Smooth muscle cell (in vitro differentiated cells): ENCODE data around the gene UBTD1. TPM values are rescaled to one million over a fixed set of nuclear protein-coding genes. Genes with fewer than 3 reads are reported as not detected.

Source experiments
- DNase-seq: peaks from one replicate; lab custom pipeline; 2025; ENCODE audit not compliant: unreplicated experiment; lab: John Stamatoyannopoulos, UW
- H2AFZ ChIP-seq: fragments of 200-600 bp; sonication (generic); 2 replicates; pipeline ENCODE4 v1.6.0; 2016; ENCODE audit warnings: antibody characterized with exemption, low read depth, mild to moderate bottlenecking
- H3F3A ChIP-seq: fragments of 200-600 bp; sonication (generic); 2 replicates; pipeline ENCODE4 v1.6.0; 2017; ENCODE audit warnings: antibody characterized with exemption, low read depth
- H3K27ac ChIP-seq: fragments of 200-600 bp; sonication (generic); 2 replicates; pipeline ENCODE4 v1.5.1; 2016; ENCODE audit warnings: low read depth, mild to moderate bottlenecking
- H3K27me3 ChIP-seq: fragments of 200-600 bp; sonication (generic); 2 replicates; pipeline ENCODE4 v1.6.1; 2016; ENCODE audit warnings: low read depth, mild to moderate bottlenecking
- H3K36me3 ChIP-seq: fragments of 200-600 bp; sonication (generic); 2 replicates; pipeline ENCODE4 v1.5.1; 2016; ENCODE audit warnings: low read depth
- H3K4me1 ChIP-seq: fragments of 200-600 bp; sonication (generic); 2 replicates; pipeline ENCODE4 v1.5.1; 2016; ENCODE audit warnings: low read depth
- H3K4me2 ChIP-seq: fragments of 200-600 bp; sonication (generic); 2 replicates; pipeline ENCODE4 v1.6.0; 2016; ENCODE audit warnings: mild to moderate bottlenecking
- H3K4me3 ChIP-seq: fragments of 200-600 bp; sonication (generic); 2 replicates; pipeline ENCODE4 v1.5.1; 2016; ENCODE audit warnings: mild to moderate bottlenecking
- H3K79me2 ChIP-seq: fragments of 200-600 bp; sonication (generic); 2 replicates; pipeline ENCODE4 v1.6.0; 2016; ENCODE audit warnings: low read depth, mild to moderate bottlenecking
- H3K9ac ChIP-seq: fragments of 200-600 bp; sonication (generic); 2 replicates; pipeline ENCODE4 v1.6.0; 2016; ENCODE audit warnings: low read depth
- H3K9me3 ChIP-seq: fragments of 200-600 bp; sonication (generic); replicated peaks from 2 replicates; pipeline ENCODE4 v1.5.1; 2016; ENCODE audit warnings: low read depth
- H4K20me1 ChIP-seq: fragments of 200-600 bp; sonication (generic); 2 replicates; pipeline ENCODE4 v1.6.0; 2016; ENCODE audit warnings: low read depth
- WGBS: methylation state at CpG from one replicate; pipeline ENCODE4 v1.1.7; 2016; ENCODE audit warnings: low lambda C conversion rate; 5-methylcytosine and 5-hydroxymethylcytosine counted together
- polyA plus RNA-seq: library from polyadenylated mRNA; unstranded; fragments of >200 nt; fragmentation: Nextera tagmentation; extraction: Ambion mirVana; gene quantifications from 2 replicates; pipeline ENCODE4 v1.2.1, GENCODE V29; 2016
- total RNA-seq: library from RNA; depleted of rRNA; stranded (reverse); fragments of >200 nt; gene quantifications from 2 replicates; pipeline ENCODE4 v1.2.3, GENCODE V29; 2014
- TF ChIP-seq, protein P1 (sequence below): fragments of 200-600 bp; sonication (generic); IDR thresholded peaks from 2 replicates; pipeline ENCODE4 v1.5.1; 2017; ENCODE audit warnings: borderline replicate concordance, mild to moderate bottlenecking, antibody characterized with exemption; ENCODE audit not compliant: insufficient read depth, poor library complexity, severe bottlenecking

UBTD1 gene
- total and polyA plus RNA-seq, 2 experiments from 2014 or later = 26.5 to 59.9 TPM

DNA sequence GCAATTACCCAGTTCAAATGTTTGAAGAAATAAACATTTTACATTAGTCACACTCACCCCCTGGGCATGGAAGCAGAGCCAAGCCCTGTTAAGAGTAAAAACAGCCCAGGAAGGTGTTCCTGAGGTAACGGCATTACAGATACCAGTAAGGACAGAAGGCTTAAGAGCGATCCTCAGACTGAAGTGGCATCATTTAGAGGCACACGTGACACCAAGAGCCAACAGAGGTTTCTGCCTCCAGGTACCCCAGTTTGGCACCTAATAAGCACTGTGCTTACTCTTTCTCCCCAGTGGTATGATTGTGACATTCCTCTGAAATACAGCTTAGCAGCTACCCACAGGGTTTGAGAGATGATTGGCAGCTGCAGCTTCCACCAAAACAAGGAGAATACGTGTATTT is 17.7 kb upstream of the UBTD1 start:
- no peak overlapping the region for H3K4me2 ChIP-seq
- no peaks in the 10 kb centered on the region for H3K27me3 ChIP-seq
- TF ChIP-seq, protein P1, sequence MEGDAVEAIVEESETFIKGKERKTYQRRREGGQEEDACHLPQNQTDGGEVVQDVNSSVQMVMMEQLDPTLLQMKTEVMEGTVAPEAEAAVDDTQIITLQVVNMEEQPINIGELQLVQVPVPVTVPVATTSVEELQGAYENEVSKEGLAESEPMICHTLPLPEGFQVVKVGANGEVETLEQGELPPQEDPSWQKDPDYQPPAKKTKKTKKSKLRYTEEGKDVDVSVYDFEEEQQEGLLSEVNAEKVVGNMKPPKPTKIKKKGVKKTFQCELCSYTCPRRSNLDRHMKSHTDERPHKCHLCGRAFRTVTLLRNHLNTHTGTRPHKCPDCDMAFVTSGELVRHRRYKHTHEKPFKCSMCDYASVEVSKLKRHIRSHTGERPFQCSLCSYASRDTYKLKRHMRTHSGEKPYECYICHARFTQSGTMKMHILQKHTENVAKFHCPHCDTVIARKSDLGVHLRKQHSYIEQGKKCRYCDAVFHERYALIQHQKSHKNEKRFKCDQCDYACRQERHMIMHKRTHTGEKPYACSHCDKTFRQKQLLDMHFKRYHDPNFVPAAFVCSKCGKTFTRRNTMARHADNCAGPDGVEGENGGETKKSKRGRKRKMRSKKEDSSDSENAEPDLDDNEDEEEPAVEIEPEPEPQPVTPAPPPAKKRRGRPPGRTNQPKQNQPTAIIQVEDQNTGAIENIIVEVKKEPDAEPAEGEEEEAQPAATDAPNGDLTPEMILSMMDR = no peak
- no peak overlapping the region for H3K4me3 ChIP-seq
- WGBS = 85% methylated on average over 4 of the region's 4 CpGs
- no peaks in the 10 kb centered on the region for H3K4me1 ChIP-seq
- no peaks in the 10 kb centered on the region for H3K9me3 ChIP-seq
- peaks cover 16% of the 10 kb centered on the region for H3K36me3 ChIP-seq
- H3F3A ChIP-seq = peaks cover 5% of the 10 kb centered on the region
- peaks cover 62% of the 10 kb centered on the region for H3K79me2 ChIP-seq
- H4K20me1 ChIP-seq = peaks cover 67% of the 10 kb centered on the region
- DNase-seq = no peak
- H2AFZ ChIP-seq = no peak overlapping the region
- H3K9ac ChIP-seq = no peak overlapping the region
- peak overlapping the region; percentile 19 for H3K27ac ChIP-seq

DNA sequence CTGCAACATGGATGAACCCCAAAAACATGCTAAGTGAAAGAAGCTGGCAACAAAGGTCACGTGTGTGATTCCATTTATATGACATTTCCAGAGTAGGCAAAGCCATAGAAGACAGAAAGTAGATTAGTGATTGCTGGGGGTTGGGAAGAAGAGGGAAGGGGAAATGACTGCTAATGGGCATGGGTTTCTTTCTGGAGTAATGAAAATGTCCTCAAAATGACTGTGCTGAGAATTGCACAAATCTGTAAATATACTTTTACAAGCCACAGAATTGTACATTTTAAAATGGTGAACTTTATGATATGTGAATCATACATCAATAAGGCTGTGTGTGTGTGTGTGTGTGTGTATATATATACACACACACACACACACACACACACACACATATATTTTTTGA is 16.3 kb upstream of the UBTD1 start:
- no peaks in the 10 kb centered on the region for H3F3A ChIP-seq
- H3K4me2 ChIP-seq = no peak overlapping the region
- H4K20me1 ChIP-seq = peaks cover 78% of the 10 kb centered on the region
- no peak overlapping the region for H3K27ac ChIP-seq
- peaks cover 75% of the 10 kb centered on the region for H3K79me2 ChIP-seq
- H3K4me3 ChIP-seq = no peak overlapping the region
- TF ChIP-seq, protein P1 = no peak
- no peak for DNase-seq
- no peak overlapping the region for H2AFZ ChIP-seq
- WGBS = 100% methylated on average over 1 of the region's 1 CpG
- no peaks in the 10 kb centered on the region for H3K9me3 ChIP-seq
- H3K27me3 ChIP-seq = no peaks in the 10 kb centered on the region
- no peaks in the 10 kb centered on the region for H3K4me1 ChIP-seq
- peaks cover 11% of the 10 kb centered on the region for H3K36me3 ChIP-seq
- H3K9ac ChIP-seq = no peak overlapping the region

DNA sequence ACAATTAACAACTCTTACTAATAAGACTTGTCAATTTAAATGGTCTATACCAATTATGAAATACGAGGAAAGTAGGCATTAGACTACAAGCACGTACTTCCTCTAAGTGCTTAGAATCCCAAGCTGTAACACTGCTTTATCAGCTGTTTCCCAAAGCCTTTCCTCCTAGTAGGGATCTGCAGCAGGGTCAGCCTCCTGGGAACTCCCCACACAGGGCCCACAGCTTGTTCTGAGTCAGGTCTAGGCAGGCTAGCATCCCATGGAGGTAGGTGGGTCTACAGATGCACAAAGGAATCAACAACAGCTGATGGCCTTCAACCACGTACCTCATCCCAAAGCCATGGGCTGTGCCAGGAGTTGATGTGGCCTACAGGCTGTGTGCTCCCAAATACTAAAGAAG is 15.2 kb upstream of the UBTD1 start:
- Histone ChIP-seq H3K4me2 (no peak overlapping the region), H2AFZ (no peak overlapping the region), H3K27ac (peak overlapping the region; percentile 67), H3K36me3 (peaks cover 6% of the 10 kb centered on the region), H3K4me1 (no peaks in the 10 kb centered on the region), H3K27me3 (no peaks in the 10 kb centered on the region), H3K9ac (peak overlapping the region; percentile 13), H3K4me3 (no peak overlapping the region), H3F3A (no peaks in the 10 kb centered on the region), H3K79me2 (peaks cover 87% of the 10 kb centered on the region), H4K20me1 (peaks cover 89% of the 10 kb centered on the region), H3K9me3 (no peaks in the 10 kb centered on the region)
- DNase-seq = no peak
- WGBS = 56% methylated on average over 3 of the region's 3 CpGs
- TF ChIP-seq, protein P1 = no peak

DNA sequence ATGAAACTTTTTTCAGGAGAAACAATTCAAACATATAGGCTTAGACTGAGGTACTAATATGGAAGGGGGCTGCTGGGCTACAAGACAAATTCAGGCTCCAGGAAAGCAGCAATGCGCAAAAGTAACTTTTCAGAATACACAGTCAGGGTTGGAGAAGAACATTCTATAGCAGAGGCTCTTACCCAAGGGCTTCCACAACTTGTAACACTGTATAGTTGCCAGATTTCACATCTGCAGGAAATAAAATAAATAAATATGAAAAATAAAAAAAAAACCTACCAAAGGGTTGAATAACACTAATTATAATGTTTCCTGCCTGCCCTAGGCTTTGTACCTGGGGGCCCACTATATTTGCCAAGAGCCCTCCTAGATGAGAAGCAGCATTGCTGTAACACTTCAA is 14.8 kb upstream of the UBTD1 start:
- no peak for DNase-seq
- H3K9me3 ChIP-seq = no peaks in the 10 kb centered on the region
- WGBS = 95% methylated on average over 1 of the region's 1 CpG
- H2AFZ ChIP-seq = no peak overlapping the region
- H3K9ac ChIP-seq = no peak overlapping the region
- H3K4me2 ChIP-seq = no peak overlapping the region
- H3F3A ChIP-seq = no peaks in the 10 kb centered on the region
- peaks cover 92% of the 10 kb centered on the region for H4K20me1 ChIP-seq
- H3K79me2 ChIP-seq = peaks cover 89% of the 10 kb centered on the region
- H3K27me3 ChIP-seq = no peaks in the 10 kb centered on the region
- no peak overlapping the region for H3K4me3 ChIP-seq
- no peaks in the 10 kb centered on the region for H3K4me1 ChIP-seq
- TF ChIP-seq, protein P1 = no peak
- peaks cover 6% of the 10 kb centered on the region for H3K36me3 ChIP-seq
- H3K27ac ChIP-seq = peak overlapping the region; percentile 67
